Lung (tissue), 12 donors: ENCODE results near the gene SLCO3A1. TPM values are rescaled to one million over a fixed set of nuclear protein-coding genes. Genes with fewer than 3 reads are reported as not detected.

ENCODE experiments used
- ATAC-seq: fragments of 200-7000 bp; cut with Tn5 transposase; one replicate; pipeline ENCODE4 v1.9.1; 2020; ENCODE audit warnings: moderate number of reproducible peaks; ENCODE audit not compliant: insufficient read depth, low FRiP score
- DNase-seq, 3 donors: peaks; one replicate each; pipeline ENCODE4 v3.0.0-alpha.2; 2013 to 2017
- H3K27ac ChIP-seq, 2 donors: one replicate each; pipeline ENCODE4 v1.5.1; 2013; ENCODE audit warnings: mild to moderate bottlenecking in 2 of 2, moderate library complexity in 2 of 2, control low read depth in 1 of 2, inconsistent platforms in 1 of 2, low read depth in 1 of 2, low read length in 1 of 2
- H3K27me3 ChIP-seq, 3 donors: one replicate each; pipeline ENCODE4 v1.5.1; 2013; ENCODE audit warnings: low read length in 2 of 3; ENCODE audit not compliant: control insufficient read depth in 3 of 3, insufficient read depth in 3 of 3
- H3K36me3 ChIP-seq, 4 donors: one replicate each; pipeline ENCODE4 v1.5.1; 2013; ENCODE audit warnings: low read length in 4 of 4, mild to moderate bottlenecking in 1 of 4, moderate library complexity in 1 of 4; ENCODE audit not compliant: control insufficient read depth in 4 of 4, insufficient read depth in 4 of 4
- H3K4me1 ChIP-seq, 5 donors: one replicate each; pipeline ENCODE4 v1.5.1; 2013; ENCODE audit warnings: low read length in 5 of 5, mild to moderate bottlenecking in 2 of 5, moderate library complexity in 1 of 5; ENCODE audit not compliant: control insufficient read depth in 5 of 5, insufficient read depth in 5 of 5
- H3K4me3 ChIP-seq: one replicate; pipeline ENCODE4 v1.5.1; 2013; ENCODE audit warnings: mild to moderate bottlenecking, control low read depth, moderate library complexity
- H3K9ac ChIP-seq, 2 donors: one replicate each; pipeline ENCODE4 v1.5.1; 2013; ENCODE audit warnings: low read length in 2 of 2, control low read depth in 1 of 2; ENCODE audit not compliant: insufficient read depth in 1 of 2
- H3K9me3 ChIP-seq, 4 donors: one replicate each; pipeline ENCODE4 v1.5.1; 2013; ENCODE audit warnings: low read length in 3 of 4, mild to moderate bottlenecking in 1 of 4, moderate library complexity in 1 of 4; ENCODE audit not compliant: control insufficient read depth in 4 of 4, insufficient read depth in 3 of 4
- WGBS, 2 donors: extraction: QIAGEN DNeasy Blood & Tissue Kit; methylation state at CpG; one replicate each; pipeline ENCODE4 v1.1.7; 2013; 5-methylcytosine and 5-hydroxymethylcytosine counted together
- polyA plus RNA-seq, 2 donors: library from polyadenylated mRNA; stranded (reverse); fragments of 200-250 nt; gene quantifications; one replicate each; pipeline ENCODE4 v1.2.1, GENCODE V29; 2013
- total RNA-seq, 2 donors: library from RNA; depleted of rRNA in 1 of 2; stranded (reverse); fragments of >200 nt in 1 of 2; gene quantifications; one replicate each; pipeline ENCODE4 v1.2.1, GENCODE V29; 2014 to 2021
- TF ChIP-seq, protein P1 (sequence below): IDR thresholded peaks from 2 replicates; pipeline ENCODE4 v1.5.1; 2012; ENCODE audit warnings: mild to moderate bottlenecking; ENCODE audit errors: control extremely low read depth, extremely low read depth
- donor health status: control.
- donor health status: control.
- donor health status: Bipolar disorder and iron deficiency.
- donor health status: healthy.
- donor health status: DM: yes; HTN: yes; CAD: no.

Gene SLCO3A1
- total and polyA plus RNA-seq, 4 donors: 20.5 to 56.3 (median 33.5) TPM

DNA sequence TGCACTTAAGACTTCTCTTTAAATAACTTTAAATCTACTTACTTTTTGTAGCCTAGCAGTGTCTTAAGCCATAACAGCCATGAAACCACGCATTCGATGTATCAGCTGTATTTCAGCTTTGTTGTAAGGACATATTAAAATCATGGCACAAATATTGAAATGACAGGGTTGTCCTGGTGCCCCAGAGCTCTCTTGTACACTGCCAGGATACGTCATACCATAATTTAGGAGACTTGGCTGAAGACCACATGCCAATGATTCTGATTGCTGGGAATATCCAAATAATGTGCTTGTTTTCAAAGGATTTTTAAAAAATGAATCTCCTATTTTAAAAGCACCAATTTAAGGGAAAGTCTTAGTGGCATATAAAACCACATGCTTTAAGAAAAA, 265.4 kb downstream of the SLCO3A1 start:
- ATAC-seq: no peak
- H3K27ac ChIP-seq: no peak overlapping the region
- peaks cover 0 to 7% (median 0%) of the 10 kb centered on the region in 4 donors for H3K9me3 ChIP-seq
- H3K4me1 ChIP-seq: peaks cover 3 to 51% (median 17%) of the 10 kb centered on the region in 5 donors
- no peaks in the 10 kb centered on the region for H3K27me3 ChIP-seq
- H3K4me3 ChIP-seq: no peak overlapping the region
- WGBS, 2 donors: 84 to 91% methylated on average over 3 of the region's 3 CpGs
- peaks cover 0 to 11% (median 3%) of the 10 kb centered on the region in 4 donors for H3K36me3 ChIP-seq
- TF ChIP-seq, protein P1, sequence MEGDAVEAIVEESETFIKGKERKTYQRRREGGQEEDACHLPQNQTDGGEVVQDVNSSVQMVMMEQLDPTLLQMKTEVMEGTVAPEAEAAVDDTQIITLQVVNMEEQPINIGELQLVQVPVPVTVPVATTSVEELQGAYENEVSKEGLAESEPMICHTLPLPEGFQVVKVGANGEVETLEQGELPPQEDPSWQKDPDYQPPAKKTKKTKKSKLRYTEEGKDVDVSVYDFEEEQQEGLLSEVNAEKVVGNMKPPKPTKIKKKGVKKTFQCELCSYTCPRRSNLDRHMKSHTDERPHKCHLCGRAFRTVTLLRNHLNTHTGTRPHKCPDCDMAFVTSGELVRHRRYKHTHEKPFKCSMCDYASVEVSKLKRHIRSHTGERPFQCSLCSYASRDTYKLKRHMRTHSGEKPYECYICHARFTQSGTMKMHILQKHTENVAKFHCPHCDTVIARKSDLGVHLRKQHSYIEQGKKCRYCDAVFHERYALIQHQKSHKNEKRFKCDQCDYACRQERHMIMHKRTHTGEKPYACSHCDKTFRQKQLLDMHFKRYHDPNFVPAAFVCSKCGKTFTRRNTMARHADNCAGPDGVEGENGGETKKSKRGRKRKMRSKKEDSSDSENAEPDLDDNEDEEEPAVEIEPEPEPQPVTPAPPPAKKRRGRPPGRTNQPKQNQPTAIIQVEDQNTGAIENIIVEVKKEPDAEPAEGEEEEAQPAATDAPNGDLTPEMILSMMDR: no peak
- DNase-seq: no peak
- H3K9ac ChIP-seq: no peak overlapping the region

DNA sequence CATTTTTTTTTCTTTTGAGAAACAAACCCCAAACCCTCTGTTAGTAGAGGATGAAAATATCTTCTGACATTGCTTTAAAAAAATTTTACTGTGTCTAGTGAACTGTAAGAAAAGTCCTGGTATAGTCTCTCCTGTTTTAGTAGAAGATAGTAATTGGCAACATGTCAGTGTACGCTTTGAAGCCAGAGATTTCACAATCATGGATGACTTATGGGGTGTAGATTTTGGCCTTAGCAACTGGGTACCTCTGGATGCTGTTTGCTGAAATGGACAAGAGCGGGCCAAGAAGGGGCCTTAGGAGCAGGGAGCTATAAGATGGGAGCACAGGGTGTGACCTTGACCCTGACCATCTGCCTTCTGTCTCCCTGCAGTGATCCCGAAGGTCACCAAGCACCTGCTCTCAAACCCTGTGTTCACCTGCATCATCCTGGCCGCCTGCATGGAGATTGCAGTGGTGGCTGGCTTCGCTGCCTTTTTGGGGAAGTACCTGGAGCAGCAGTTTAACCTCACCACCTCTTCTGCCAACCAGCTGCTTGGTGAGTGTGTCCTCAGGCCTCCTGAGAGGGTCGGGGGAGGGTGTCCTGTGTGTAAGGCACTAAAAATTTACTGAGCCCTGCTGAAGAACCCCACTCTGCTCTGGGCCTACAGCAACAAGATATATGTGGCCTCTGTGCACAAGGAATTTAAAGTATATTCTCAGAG, 266.7 kb downstream of the SLCO3A1 start:
- H3K27ac ChIP-seq: no peak overlapping the region
- ATAC-seq (no peak), DNase-seq (peak in 2 of 3 donors; percentile 66 to 79)
- H3K4me3 ChIP-seq: no peak overlapping the region
- H3K9me3 ChIP-seq: peaks cover 0 to 7% (median 0%) of the 10 kb centered on the region in 4 donors
- no peak overlapping the region for H3K9ac ChIP-seq
- H3K36me3 ChIP-seq: peaks cover 0 to 12% (median 3%) of the 10 kb centered on the region in 4 donors
- 65 to 70% methylated on average over 6 of the region's 6 CpGs for WGBS, 2 donors
- no peaks in the 10 kb centered on the region for H3K27me3 ChIP-seq
- TF ChIP-seq, protein P1: no peak
- peaks cover 3 to 51% (median 17%) of the 10 kb centered on the region in 5 donors for H3K4me1 ChIP-seq

DNA sequence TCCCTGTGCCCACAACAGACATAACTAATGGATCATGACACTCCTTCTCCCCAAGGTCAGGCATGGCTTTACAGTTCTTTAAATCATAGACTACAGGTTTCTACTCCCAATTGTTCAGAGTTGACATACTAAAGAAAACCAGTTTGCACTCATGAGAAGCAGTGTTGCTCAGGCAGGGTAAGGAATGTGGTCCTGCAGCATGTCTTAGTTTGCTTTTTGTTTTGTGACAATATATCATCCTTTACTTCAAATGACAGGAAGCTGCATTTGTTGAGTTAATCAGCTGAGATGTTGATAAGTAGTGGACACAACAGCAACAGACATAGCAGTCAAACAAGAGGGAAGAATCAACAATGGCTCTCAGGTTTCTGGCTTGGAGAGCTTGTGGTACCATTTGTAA, 267.5 kb downstream of the SLCO3A1 start:
- Histone ChIP-seq H3K27ac (no peak overlapping the region), H3K36me3 (peaks cover 0 to 20% (median 3%) of the 10 kb centered on the region in 4 donors), H3K4me3 (no peak overlapping the region), H3K9me3 (peaks cover 0 to 7% (median 0%) of the 10 kb centered on the region in 4 donors), H3K9ac (no peak overlapping the region), H3K4me1 (peaks cover 3 to 48% (median 17%) of the 10 kb centered on the region in 5 donors), H3K27me3 (no peaks in the 10 kb centered on the region)
- DNase-seq (no peak), ATAC-seq (no peak)
- TF ChIP-seq, protein P1: no peak
